ENCODE measurements around the gene ADTRP. TPM values are rescaled to one million over a fixed set of nuclear protein-coding genes. Genes with fewer than 3 reads are reported as not detected.

ADTRP gene
- total RNA-seq, 2 donors from 2014 or later, result 0.74 to 1.0 TPM

DNA sequence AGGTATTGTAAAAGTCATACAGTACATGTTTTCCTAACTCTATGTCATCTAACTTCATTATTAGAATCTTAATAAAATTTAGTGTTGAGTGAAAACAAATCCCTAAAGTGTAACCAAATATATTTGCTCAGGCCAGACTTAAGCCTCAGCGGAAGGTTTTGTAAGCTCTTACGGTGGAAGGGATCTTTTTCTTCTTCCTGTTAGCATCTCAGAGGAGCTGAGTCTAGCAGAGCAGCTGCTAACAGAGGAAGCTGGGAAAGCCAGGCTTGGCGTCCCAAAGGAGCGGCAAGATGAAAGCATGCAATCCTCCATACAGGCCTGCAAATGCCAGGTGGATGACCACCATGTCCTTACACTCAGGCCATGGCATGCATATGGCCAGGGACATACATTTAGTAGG, 72.4 kb downstream of the ADTRP start:
- WGBS, result 84% methylated on average over 4 of the region's 4 CpGs
- H3K27me3 ChIP-seq (replicated peaks; ENCODE audit: insufficient read depth), result no peaks in the 10 kb centered on the region
- no peak overlapping the region for H3K4me3 ChIP-seq
- H3K36me3 ChIP-seq, result no peaks in the 10 kb centered on the region
- H3K9me3 ChIP-seq, result no peaks in the 10 kb centered on the region
- no peak overlapping the region for H3K27ac ChIP-seq
- no peak for DNase-seq (ENCODE audit: low spot score)
- H3K4me1 ChIP-seq (replicated peaks), result no peaks in the 10 kb centered on the region
- TF ChIP-seq CTCF (IDR thresholded peaks at IDR 0.05) (no peak), POLR2A (IDR thresholded peaks at IDR 0.05) (no peak), POLR2AphosphoS5 (IDR thresholded peaks at IDR 0.05) (no peak)
- intact Hi-C loops (cut with DNase I), result loop anchor here (10.0 kb wide), 1 partner anchor 529 kb away; no protein-coding TSS in a partner anchor

GRCh38 chr6:11705483-11705882, 73.1 kb downstream of the ADTRP start:
- no peak for DNase-seq (ENCODE audit: low spot score)
- intact Hi-C loops (cut with DNase I), result loop anchor here (10.0 kb wide), 1 partner anchor 529 kb away; no protein-coding TSS in a partner anchor
- Histone ChIP-seq H3K4me3 (no peak overlapping the region), H3K27ac (no peak overlapping the region), H3K27me3 (replicated peaks; ENCODE audit: insufficient read depth) (no peaks in the 10 kb centered on the region), H3K36me3 (no peaks in the 10 kb centered on the region), H3K9me3 (no peaks in the 10 kb centered on the region), H3K4me1 (replicated peaks) (no peaks in the 10 kb centered on the region)
- TF ChIP-seq POLR2AphosphoS5 (IDR thresholded peaks at IDR 0.05) (no peak), POLR2A (IDR thresholded peaks at IDR 0.05) (no peak), CTCF (IDR thresholded peaks at IDR 0.05) (no peak)
- 84% methylated on average over 4 of the region's 4 CpGs for WGBS

GRCh38 chr6:11705069-11705468, 73.5 kb downstream of the ADTRP start:
- intact Hi-C loops (cut with DNase I), result loop anchor here (10.0 kb wide), 1 partner anchor 530 kb away; no protein-coding TSS in a partner anchor
- Histone ChIP-seq H3K27me3 (replicated peaks; ENCODE audit: insufficient read depth) (no peaks in the 10 kb centered on the region), H3K36me3 (no peaks in the 10 kb centered on the region), H3K4me1 (replicated peaks) (no peaks in the 10 kb centered on the region), H3K27ac (no peak overlapping the region), H3K4me3 (no peak overlapping the region), H3K9me3 (no peaks in the 10 kb centered on the region)
- TF ChIP-seq POLR2AphosphoS5 (IDR thresholded peaks at IDR 0.05) (no peak), CTCF (IDR thresholded peaks at IDR 0.05) (no peak), POLR2A (IDR thresholded peaks at IDR 0.05) (no peak)
- WGBS, result 98% methylated on average over 7 of the region's 7 CpGs
- DNase-seq (ENCODE audit: low spot score), result no peak

DNA sequence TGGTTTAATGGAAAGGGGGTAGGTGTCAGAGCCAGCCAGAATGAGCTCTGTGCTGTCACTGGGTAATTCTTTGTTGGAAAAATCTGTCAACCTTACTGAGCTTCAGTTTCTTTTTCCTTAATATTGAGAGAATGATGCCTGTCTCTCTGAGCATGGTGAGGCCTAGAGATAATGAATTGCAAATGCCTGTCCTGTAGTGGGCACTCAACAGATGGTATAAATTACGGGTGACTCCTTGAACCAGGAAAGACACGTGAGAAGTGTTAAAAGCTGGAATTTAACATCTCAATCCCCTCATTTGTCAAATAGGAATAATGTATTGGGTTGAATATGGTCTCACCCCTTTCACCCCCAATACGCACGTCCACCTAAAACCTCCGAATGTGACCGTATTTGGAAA, 74.9 kb downstream of the ADTRP start:
- DNase-seq (ENCODE audit: low spot score), result no peak
- no peaks in the 10 kb centered on the region for H3K36me3 ChIP-seq
- no peaks in the 10 kb centered on the region for H3K27me3 ChIP-seq (replicated peaks; ENCODE audit: insufficient read depth)
- H3K9me3 ChIP-seq, result no peaks in the 10 kb centered on the region
- no peak for TF ChIP-seq CTCF (IDR thresholded peaks at IDR 0.05)
- no peak for TF ChIP-seq POLR2AphosphoS5 (IDR thresholded peaks at IDR 0.05)
- TF ChIP-seq POLR2A (IDR thresholded peaks at IDR 0.05), result no peak
- 95% methylated on average over 6 of the region's 6 CpGs for WGBS
- no peaks in the 10 kb centered on the region for H3K4me1 ChIP-seq (replicated peaks)
- intact Hi-C loops (cut with DNase I), result loop anchor here (10.0 kb wide), 1 partner anchor 531 kb away; no protein-coding TSS in a partner anchor
- no peak overlapping the region for H3K27ac ChIP-seq
- no peak overlapping the region for H3K4me3 ChIP-seq

GRCh38 chr6:11702500-11703130, 76.0 kb downstream of the ADTRP start:
- no peaks in the 10 kb centered on the region for H3K4me1 ChIP-seq (replicated peaks)
- no peak overlapping the region for H3K4me3 ChIP-seq
- 67% methylated on average over 5 of the region's 5 CpGs for WGBS
- no peak overlapping the region for H3K27ac ChIP-seq
- H3K36me3 ChIP-seq, result no peaks in the 10 kb centered on the region
- H3K9me3 ChIP-seq, result no peaks in the 10 kb centered on the region
- H3K27me3 ChIP-seq (replicated peaks; ENCODE audit: insufficient read depth), result no peaks in the 10 kb centered on the region
- intact Hi-C loops (cut with DNase I), result loop anchor here (10.0 kb wide), 1 partner anchor 532 kb away; no protein-coding TSS in a partner anchor
- TF ChIP-seq POLR2A (IDR thresholded peaks at IDR 0.05) (no peak), CTCF (IDR thresholded peaks at IDR 0.05) (no peak), POLR2AphosphoS5 (IDR thresholded peaks at IDR 0.05) (no peak)
- DNase-seq (ENCODE audit: low spot score), result no peak
